DMS153 (cell line): ENCODE data around the gene MIPOL1.
"Not testable (repeated sequence)": the region's sequence is repeated elsewhere in the genome, so short reads cannot be mapped to it uniquely, and the experiment has no call there.

Source experiments
- DNase-seq: peaks from one replicate; lab custom pipeline; 2025; lab: John Stamatoyannopoulos, UW

Gene MIPOL1

DNA sequence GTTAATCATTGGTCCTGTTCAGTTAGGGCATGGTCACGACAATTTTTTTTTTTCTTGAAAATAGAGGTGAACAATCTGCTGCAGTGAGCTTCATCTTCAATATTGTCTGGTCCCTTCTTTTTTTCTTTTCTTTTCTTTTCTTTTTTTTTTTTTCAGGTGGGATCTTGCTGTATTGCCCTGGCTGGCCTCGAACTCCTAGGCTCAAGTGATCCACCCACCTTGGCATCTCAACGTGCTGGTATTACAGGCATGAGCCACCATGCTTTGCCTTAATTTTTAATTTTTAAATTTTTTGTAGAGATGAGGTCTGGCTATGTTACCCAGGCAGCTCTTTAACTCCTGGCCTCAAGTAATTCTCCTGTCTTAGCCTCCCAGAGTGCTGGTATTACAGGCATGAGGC lies 36.5 kb downstream of the MIPOL1 start:
- DNase-seq = no peak

DNA sequence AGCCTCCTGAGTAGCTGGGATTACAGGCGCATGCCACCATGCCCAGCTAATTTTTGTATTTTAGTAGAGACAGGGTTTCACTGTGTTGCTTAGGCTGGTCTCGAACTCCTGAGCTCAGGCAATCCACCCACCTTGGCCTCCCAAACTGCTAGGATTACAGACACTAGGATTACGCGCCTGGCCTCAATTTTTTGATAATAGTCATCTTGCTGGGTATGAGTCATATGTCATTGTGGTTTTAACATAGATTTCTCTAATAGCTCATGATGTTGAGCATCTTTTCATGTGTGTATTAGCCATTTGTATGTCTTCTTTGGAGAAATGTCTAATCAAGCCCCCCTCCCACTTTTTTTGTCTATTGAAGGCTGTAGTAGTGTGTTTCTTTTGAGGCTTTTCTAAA lies 38.3 kb downstream of the MIPOL1 start:
- DNase-seq = not testable (repeated sequence)

DNA sequence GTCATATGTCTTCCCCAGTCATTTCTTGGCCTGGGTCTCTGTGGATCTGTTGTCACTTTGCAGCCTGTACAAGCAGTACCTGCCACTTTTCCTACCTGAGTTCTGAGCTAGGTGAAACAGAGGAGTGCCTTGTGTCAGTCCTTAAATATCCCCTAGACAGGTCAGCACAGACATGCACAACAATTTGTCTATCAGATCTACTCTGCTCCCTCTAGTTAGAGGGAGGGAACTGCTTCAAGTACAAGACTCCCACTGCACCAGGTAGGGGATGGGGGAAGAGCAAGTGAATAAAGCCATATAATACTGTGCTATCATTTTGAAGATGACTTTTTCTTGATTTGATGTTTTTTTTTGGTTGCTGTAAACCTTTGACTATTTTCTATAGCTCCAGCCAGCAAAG lies 39.4 kb downstream of the MIPOL1 start:
- no peak for DNase-seq

DNA sequence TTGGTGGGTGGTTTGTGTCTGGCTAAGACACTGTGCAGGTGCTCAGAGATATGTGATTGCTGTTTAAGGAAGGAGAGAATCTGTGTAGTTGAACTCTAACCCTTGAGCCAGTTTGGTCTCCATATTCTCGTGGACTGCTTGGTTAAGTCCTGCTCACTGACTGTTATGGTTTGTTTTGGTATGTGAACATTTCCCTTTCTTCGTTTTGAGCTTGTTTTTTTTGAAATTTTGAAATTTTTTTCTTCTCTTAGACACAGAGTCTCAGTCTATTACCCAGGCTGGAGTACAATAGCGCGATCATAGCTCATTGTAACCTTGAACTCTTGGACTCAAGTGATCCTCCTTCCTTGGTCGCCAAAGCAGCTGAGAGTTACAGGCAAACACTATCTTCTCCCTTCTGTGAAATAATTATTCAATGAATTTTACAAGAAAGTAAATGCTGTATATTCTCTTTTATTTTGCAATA lies 40.0 kb downstream of the MIPOL1 start:
- no peak for DNase-seq

DNA sequence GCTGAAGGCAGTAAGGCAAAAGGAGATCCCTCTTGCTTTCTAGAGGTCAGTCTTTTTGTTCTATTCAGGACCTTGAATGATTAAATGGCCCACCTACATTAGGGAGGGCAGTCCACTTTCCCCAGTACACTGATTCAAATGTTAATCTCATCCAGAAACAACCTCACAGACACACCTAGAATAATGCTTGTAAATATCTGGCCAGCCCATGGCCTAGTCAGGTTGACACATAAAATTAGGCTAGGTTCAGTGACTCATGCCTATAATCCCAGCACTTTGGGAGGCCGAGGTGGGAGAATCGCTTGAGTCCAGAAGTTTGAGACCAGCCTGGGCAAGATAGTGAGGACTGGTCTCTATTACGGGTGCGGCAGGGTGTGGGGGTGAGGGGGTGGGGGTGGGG lies 43.5 kb downstream of the MIPOL1 start:
- no peak for DNase-seq

DNA sequence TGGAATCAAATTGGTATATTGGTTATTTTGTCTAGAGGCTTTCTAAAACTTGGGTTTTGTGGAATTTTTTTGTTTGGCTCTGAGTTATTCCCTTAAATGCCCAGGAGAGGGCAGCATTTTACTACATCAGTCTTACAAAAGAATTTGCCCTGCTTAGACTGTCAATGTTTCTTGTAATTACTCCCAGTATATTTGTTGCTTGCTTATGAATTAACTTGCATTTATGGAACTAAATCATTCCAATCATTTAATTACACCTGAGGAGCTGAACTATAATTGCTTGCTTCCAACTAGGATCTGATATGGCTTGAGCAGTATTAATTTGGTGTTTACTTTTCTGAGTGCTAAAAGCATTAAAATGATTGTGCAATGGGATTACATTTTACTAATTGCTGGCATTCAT lies 48.7 kb downstream of the MIPOL1 start:
- peak; percentile 67 for DNase-seq

DNA sequence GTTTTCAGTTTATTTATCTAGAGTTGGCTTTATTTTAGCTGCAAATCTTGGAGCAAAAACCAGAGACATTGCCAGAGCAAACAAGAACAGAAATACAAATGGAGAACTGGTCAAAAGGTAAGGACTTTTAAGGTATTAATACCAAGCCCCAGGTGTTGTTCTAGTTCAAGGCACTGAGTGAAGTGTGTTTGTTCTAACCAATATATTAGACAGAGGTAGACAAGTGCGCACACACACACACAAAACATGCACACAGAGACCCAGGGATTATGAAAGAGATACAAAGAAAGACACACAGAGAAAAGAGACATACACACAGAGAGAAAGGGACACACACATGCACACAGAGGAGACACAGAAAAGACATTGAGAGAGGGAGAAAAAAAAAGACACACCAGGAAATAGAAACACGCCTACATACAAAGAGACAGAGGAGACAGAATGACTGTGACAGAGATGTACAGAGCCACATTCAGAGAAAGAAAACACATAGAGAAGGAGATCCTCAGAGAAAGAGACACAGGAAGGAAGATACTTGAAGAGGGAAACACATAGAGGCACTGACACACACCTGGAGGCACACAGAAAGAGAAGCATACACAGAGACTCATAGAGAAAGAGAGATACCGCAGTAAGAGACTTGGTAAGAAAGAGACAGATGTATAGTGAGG lies 50.2 kb downstream of the MIPOL1 start:
- peak; percentile 81 for DNase-seq

DNA sequence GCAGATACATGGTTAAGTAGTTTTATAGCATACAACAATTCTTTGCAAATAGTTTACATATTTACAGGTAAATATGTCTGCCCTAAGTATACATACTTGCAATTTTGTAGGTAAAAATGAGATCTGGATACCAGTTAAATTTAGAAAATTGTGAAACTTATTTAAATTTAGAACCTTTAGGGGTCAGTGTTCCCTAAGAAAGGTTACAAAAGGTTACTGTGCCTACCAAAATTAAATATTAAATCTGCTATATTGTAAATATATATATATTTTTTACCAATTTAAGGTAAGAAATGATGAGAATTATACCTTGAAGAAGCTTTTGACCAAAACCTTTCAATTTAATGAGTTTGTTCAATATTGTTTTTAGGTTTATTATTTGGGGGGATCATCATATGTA lies 54.0 kb downstream of the MIPOL1 start:
- no peak for DNase-seq

DNA sequence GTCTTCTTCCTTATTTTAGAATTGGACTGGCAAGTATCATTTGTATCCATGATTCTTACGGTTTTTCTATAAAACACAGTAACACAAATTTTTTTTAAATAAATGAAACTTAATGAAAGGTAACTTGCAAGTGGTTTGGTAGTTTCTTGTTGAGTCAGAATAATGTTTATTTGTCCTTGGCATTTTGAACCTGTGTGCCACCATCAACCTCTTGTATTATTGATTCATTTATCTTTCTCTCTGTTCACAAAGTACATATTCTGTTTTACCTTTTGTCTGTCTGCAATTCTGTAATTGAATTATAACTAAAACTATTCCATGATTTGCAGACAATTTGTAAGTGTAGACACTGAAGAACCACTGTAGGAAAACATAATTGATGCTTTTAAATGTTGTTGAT lies 54.7 kb downstream of the MIPOL1 start:
- DNase-seq = no peak

DNA sequence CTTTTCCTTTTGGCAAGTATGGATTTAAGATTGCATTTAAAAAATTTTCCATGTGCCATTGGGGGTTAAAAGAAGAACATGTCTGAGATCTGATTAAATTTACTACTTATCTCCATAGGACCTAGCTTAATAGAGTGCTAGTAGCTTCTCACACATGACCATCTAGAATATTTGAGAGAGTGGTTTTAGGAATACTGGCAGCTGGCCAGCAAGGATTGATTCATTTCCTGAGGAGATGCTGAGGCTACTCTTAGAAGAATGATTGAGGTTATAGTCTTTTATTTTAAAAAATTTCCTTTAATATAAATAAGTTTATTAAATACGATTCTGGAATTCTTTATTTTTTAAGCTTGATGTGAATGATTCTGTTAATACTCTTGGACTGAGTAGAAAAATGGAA lies 56.2 kb downstream of the MIPOL1 start:
- DNase-seq = no peak

DNA sequence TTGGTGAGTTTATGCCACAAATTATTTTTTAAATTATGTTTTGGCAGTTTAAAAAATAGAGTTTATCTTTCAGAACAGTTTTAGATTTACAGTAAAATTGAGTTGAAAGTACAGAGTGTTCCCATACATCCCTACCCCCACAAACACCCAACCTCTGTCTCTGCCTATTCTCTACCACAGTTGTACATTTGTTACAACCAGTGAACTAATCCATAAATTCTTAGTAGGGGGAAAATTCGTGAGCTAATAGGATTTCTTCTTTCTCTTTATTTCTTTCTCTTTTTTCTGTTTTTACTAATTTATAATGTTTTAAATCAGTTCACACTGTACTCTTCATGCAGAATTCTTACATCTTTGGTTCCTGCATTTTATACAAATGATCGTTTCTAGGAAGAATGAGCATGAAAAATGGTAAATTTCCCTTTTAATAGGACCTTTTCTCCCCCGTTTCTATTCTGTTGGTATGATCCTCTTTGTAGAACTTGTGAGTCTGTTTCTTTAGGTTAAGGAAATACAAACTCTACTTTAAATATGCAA lies 56.7 kb downstream of the MIPOL1 start:
- DNase-seq = no peak

DNA sequence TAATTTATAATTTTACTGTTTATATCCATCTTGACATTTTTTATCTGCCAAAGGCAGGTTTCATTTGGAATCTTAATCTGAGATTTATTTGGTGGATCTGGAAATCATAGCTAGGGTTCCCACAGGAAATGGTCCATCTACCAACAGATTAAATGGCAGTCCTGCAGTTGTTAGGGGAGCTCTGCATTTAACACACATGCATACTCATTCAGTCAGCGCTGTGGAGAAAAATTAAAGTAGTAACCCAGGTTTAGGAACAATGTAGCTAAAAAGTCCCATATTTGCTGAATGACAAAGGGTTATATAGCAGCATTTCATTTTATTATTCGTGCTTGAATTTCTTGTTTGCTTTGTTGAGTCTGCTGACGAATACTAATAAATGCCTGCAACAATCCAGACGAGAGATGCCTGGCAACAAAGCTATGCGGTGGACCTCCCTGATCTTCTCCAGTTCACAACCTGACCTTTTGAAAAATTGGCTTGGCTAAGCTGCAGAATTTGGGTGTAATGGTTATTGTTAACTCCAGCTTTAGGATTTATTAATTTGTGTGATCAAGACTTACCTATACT lies 59.8 kb downstream of the MIPOL1 start:
- no peak for DNase-seq

DNA sequence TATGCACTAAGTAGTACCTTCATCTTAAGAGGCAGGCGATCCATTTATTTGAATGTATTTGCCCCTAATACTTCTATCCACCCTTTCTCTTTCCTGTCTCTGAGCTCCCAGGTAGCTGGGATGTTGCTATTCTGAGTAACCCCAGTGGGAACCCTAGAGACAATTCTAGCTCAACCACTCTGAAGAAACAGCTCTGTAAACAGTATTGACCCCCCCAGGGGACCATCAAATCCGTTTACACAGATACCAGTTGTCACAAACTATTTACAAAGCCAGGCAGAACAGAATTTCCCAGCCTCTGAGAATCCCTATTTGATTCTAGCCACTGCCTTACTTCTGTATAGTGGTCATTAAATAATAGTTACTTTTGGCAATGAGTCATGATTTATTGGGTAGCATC lies 64.9 kb downstream of the MIPOL1 start:
- peak; percentile 51 for DNase-seq

DNA sequence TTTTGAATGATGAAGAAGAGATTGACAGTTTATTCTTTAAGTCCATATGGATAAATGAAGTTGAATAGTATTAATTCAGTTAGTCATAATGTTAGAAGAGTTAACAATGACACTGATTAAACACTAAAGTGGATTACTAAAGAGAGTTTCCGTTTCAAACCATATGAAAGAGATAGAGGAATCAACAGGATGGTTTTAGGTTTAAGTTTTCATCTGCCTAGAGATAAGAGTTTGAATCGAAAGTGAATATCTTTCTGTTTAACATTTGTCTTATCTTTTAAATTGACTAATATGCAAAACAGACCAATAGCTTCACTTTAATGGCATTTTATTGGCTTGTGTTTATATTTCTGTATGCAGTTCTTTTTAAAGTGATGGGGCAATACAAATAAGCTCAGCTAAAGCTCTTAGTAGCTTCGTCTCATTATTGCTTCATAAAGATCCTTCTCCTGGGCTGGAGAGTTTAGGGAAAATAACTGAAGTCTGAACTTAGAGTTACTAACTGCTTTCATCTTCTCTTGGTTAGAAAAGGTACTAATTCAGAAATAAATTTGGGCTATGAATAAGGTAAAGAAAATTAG lies 66.0 kb downstream of the MIPOL1 start:
- DNase-seq = no peak

DNA sequence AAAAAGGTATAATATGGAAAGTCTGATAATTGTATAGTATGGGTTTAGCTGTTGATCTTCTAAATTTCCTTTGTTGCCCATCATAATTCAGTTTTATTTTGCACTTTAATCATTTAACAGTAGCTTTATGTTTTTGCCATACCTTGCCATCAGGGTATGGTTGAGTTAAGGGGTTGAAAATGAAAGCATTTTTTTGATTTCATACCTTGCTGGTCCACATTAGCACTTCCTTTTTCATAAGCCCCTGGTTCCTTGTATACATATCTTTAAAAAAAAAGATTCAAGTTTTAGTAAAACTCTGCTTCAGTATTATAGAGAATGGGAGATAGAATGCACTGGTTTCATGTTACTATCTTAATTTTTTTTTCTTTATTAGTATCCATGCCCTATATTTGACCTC lies 71.1 kb downstream of the MIPOL1 start:
- DNase-seq = no peak

DNA sequence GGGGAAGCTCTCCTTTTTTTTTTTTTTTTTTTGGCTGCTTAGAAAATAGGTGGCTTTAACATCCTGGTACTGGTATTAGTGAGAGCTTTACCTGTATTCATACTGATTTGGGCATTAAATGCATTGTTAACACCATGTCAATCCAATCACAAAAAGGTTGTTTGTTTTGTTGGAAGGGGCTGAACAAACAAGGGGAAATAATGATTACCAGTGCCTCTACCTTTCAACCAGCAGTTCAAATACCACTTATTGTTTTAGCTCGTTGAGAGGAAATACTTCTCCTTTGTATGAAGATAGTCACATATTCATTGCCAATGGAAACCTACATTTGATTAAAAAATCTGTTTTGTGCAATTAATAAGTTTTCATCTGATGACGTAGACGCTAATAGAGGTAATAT lies 72.9 kb downstream of the MIPOL1 start:
- DNase-seq = peak; percentile 78

DNA sequence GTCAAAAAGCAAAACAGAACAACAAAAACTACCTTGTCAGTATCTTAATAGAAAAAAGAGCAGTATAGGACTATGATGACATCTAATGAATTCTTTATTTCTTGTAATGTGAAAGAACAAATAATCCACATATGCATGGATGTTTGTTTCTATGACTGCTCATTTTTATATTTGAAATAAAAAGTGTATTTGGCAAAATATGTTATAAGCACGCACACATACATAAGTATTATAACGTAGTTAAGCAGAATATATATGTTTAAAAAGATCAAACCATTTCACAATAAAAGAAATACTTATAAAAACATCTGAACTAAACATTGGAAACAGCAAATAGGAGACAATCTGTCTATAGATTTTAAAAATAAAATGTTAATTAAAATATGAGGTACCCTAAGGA lies 74.8 kb downstream of the MIPOL1 start:
- DNase-seq = no peak

DNA sequence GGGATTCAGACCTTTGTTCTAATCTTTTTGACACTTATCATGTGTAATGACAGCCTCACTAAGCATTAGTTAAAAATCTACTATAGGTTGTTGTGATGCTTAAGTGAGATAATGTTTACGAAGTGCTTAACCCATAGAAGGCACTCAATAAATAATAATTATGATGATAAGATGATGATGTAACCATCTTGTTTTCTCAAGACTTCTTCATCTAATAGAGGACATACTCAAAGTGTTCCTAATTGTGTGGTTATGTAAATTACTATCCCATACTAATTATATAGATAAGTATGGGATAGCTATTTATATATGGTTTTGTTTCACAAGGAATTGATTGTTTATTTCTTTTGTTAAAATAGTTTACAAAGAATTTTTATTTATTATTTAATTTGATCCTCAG lies 76.9 kb downstream of the MIPOL1 start:
- no peak for DNase-seq

DNA sequence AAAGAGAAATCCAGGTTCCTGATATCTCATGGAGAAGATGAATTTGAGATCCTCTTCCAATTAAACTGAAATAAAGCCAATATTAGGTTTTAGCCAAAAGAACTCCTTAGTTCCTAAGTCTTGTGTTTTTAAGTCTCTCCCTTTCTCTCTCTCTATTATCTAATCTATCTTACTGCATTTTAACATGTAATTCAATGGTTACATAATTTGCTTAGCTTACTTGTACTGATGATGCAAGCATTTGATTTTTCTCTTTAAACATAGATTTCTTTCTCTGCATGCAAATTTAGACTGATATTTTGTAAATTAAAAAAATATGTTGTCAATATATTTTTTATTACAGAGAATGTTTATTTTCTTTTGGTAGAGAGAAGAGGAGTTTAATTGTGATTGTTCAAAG lies 78.2 kb downstream of the MIPOL1 start:
- no peak for DNase-seq

DNA sequence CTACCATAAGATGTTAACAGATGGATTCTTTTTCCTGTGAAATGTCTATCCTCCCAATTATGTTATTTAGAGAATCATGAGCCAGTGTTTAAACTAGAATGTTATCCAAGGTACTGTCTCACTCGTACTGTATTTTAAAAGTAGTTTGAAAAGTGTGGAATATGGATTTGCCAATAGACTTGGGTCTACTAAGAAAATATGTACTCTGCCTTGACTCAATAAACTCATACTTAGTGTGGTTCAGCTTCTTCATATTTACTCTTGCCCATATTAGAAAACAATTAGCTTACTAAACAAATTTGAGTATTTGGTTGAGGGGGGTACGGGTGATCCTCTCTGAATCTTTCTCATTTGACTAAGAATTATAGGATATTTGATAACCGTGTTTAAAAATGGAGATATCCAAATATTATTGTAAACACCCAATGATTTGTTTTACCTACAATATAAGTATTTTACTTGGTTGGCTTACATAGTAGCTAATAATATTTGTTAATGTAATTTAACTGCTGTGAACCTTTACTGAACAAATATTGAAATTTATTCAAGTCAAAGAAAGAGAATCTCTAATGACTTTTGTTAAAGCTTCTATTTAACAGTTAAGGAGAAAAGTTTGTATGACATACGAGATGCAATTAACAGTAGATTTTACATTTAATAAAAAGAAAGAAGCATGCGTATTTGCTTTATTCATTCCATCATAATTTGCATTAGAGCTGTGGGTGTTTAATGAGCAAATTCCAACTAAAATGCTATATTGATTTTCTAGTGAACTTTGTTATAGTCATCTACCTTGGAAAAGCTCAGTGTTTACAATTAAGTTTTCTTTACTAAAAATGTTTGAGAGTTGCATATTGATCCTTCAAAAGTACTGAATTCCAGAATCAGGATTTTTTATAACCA lies 81.2 kb downstream of the MIPOL1 start:
- DNase-seq = no peak

DNA sequence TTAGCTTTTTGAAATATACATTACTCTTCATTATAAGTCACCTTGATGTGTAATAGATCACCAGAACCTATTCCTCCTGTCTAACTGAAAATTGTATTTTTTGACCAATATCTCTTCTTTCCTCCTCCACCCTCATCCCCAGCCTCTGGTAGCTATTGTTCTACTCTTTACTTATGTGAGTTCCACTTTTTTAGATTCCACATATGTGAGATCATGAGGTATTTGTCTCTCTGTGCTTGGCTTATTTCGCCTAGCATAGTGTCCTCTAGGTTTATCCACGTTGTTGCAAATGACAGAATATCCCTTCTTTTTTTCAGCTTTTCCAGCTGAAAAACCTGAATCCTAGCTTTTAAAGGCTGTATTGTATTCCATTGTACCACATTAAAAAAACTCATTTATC lies 82.1 kb downstream of the MIPOL1 start:
- no peak for DNase-seq

DNA sequence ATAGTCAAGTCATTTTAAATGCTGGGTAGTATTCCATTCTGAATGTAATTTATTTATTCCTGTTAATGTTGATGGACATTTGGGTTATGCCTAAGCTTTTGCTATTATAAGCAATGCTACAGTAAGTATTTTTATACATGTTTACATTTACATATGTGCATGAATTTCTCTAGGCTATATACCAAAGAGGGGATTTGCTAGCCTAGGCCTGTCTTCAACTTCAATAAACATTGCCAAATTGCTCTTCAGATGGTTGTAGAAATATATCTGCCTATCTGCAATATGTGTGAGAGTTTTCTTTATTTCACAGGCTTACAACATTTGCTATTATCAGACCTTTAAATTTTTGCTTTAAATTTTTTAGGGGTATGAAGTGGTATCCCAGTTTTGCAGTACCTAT lies 87.0 kb downstream of the MIPOL1 start:
- no peak for DNase-seq

DNA sequence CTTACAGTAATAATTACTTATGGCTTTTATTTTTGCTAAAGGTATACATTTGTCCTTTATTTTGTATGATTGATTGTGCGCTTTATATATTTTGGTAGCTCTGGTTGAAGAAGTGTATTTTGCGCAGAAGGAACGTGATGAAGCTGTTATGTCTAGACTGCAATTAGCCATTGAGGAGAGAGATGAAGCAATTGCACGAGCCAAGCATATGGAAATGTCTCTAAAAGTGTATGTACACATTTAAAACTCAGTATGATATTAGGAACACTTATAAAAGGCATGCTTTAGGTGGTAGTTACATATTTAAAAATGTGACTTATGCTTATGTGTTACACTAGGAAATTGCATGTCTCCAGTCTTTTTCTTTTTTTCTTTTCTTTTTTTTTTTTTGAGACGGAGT lies 87.5 kb downstream of the MIPOL1 start:
- DNase-seq = no peak
